A375 (cell line): ENCODE measurements around the gene CT47A1. TPM values are rescaled to one million over a fixed set of nuclear protein-coding genes. Genes with fewer than 3 reads are reported as not detected.

Experiments
- small RNA-seq: library from RNA; depleted of rRNA; stranded (forward); fragments of <200 nt; gene quantifications from one replicate; pipeline ENCODE3, GENCODE V24; 2014
- total RNA-seq: library from RNA; depleted of rRNA; stranded (reverse); fragments of >200 nt; shearing (Covaris generic); gene quantifications from 2 replicates; pipeline ENCODE4 v1.2.3, GENCODE V29; 2014; rRNA removed

Gene CT47A1
- not detected in 2 replicates for total RNA-seq

DNA sequence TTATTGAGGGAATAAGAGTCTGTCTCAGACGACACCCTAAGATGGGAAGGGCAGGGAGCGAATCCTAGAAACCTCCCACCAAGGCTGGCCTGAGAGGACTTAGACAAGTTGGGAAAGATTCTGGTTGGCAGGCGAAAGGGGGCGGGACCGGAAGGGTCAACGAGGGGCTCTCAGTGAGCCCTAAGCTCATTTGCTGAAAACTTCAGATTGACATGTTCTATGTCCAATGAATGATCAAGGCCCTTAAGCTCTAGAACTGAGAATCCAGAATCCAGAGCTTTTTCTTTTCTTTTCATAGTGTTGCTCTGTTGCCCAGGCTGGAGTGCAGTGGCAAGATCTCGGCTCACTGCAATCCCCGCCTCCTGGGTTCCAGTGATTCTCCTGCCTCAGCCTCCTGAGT lies at the start of gene CT47A1:
Gene CT47A1 (minus strand): TSS at position 101 of the 400 bp plus-strand sequence. CDS start 231 bp downstream, outside the sequence.

DNA sequence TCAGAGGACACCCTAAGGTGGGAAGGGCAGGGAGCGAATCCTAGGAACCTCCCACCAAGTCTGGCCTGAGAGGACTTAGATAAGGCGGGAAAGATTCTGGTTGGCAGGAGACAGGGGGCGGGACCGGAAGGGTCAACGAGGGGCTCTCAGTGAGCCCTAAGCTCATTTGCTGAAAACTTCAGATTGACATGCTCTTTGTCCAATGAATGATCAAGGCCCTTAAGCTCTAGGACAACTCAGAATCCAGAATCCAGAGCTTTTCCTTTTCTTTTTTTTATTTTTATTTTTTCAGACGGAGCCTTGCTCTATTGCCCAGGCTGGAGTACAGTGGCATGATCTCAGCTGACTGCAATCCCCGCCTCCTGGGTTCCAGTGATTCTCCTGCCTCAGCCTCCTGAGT lies 29.1 kb downstream of the CT47A1 start, which contains the start of gene CT47A7:
Gene CT47A7 (minus strand): TSS at position 101 of the 400 bp plus-strand sequence. CDS start 255 bp downstream, outside the sequence.

Small RNA genes within 50 kb of the gene (small RNA-seq; reads per million reads assigned to genes)
- not detected for gene AL670379.1
- gene AL670379.10: not detected
- not detected for gene AL670379.11
- gene AL670379.12: not detected
- not detected for gene AL670379.2
- gene AL670379.3: not detected
- not detected for gene AL670379.4
- not detected for gene AL670379.5
- gene AL670379.6: not detected
- gene AL670379.7: not detected
- not detected for gene AL670379.8
- gene AL670379.9: not detected

Other genes starting within 250 kb of the CT47A1 start
- not detected in 2 replicates for gene CT47B1, start 109.9 kb downstream of the CT47A1 start, total RNA-seq
- gene CT47A11, start 48.6 kb downstream of the CT47A1 start, total RNA-seq: not detected in 2 replicates
- gene CT47A10, start 43.7 kb downstream of the CT47A1 start, total RNA-seq: not detected in 2 replicates
- not detected in 2 replicates for gene CT47A9, start 38.9 kb downstream of the CT47A1 start, total RNA-seq
- gene CT47A8, start 34.0 kb downstream of the CT47A1 start, total RNA-seq: not detected in 2 replicates
- gene CT47A7, start 29.2 kb downstream of the CT47A1 start, total RNA-seq: not detected in 2 replicates
- not detected in 2 replicates for gene CT47A6, start 24.3 kb downstream of the CT47A1 start, total RNA-seq
- gene CT47A5, start 19.4 kb downstream of the CT47A1 start, total RNA-seq: not detected in 2 replicates
- not detected in 2 replicates for gene CT47A4, start 14.6 kb downstream of the CT47A1 start, total RNA-seq
- not detected in 2 replicates for gene CT47A3, start 9.7 kb downstream of the CT47A1 start, total RNA-seq
- gene CT47A2, start 4.8 kb downstream of the CT47A1 start, total RNA-seq: not detected in 2 replicates
- gene GLUD2, start 61.9 kb upstream of the CT47A1 start, total RNA-seq: 2.2 TPM in 2 replicates